ENCODE data around the gene NUDT19.
"Not testable (repeated sequence)": the region's sequence is repeated elsewhere in the genome, so short reads cannot be mapped to it uniquely, and the experiment has no call there.

DNA sequence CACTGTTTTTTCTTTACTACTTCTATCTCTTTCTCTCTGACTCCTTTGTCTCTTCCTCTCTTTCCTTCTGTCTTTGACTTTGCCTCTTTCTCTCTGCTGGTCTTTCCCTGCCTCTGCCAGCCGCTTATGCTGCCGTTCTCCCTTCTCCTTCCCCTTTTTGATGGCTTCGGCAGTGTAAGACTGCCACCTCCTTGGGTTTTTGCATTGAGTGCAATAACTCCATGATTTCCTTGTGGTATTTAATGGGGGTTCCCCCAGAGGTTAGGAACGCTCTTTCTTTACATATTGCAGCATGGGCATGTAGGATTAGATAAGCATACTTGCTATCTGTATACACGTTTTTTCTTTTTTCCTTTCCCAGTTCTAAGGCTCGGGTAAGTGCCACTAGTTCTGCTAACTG lies 3.9 kb downstream of the NUDT19 start:
- TF ChIP-seq CTCF (conservative IDR thresholded peaks at IDR 0.05; ENCODE audit: low read depth in 2 of 2); CREB1 (CRISPR knock-in tag; IDR thresholded peaks at IDR 0.05; ENCODE audit: low read depth); EZH2 (IDR thresholded peaks at IDR 0.05; ENCODE audit: low read depth, unreplicated experiment); EZH2phosphoT487 (IDR thresholded peaks at IDR 0.05; ENCODE audit: unreplicated experiment); NANOG (IDR thresholded peaks at IDR 0.05; ENCODE audit: borderline replicate concordance); POLR2AphosphoS5 (IDR thresholded peaks at IDR 0.05; ENCODE audit: low read depth); REST (IDR thresholded peaks at IDR 0.05; ENCODE audit: unreplicated experiment); JUNB (IDR thresholded peaks at IDR 0.05; ENCODE audit: unreplicated experiment); ZNF331 (CRISPR knock-in tag; IDR thresholded peaks at IDR 0.05; ENCODE audit: low read depth); ZNF114 (CRISPR knock-in tag; IDR thresholded peaks at IDR 0.05): not testable (repeated sequence)
- TF ChIP-seq, protein P1, sequence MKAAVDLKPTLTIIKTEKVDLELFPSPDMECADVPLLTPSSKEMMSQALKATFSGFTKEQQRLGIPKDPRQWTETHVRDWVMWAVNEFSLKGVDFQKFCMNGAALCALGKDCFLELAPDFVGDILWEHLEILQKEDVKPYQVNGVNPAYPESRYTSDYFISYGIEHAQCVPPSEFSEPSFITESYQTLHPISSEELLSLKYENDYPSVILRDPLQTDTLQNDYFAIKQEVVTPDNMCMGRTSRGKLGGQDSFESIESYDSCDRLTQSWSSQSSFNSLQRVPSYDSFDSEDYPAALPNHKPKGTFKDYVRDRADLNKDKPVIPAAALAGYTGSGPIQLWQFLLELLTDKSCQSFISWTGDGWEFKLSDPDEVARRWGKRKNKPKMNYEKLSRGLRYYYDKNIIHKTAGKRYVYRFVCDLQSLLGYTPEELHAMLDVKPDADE (IDR thresholded peaks at IDR 0.05): not testable (repeated sequence)

Data from GM23338 (cell line).